ENCODE results near the gene SH2B3.

The SH2B3 gene

GRCh38 chr12:111409403-111409779 is 3.7 kb downstream of the SH2B3 start:
- no peak for DNase-seq (ENCODE audit: low read depth in 2 of 2)

DNA sequence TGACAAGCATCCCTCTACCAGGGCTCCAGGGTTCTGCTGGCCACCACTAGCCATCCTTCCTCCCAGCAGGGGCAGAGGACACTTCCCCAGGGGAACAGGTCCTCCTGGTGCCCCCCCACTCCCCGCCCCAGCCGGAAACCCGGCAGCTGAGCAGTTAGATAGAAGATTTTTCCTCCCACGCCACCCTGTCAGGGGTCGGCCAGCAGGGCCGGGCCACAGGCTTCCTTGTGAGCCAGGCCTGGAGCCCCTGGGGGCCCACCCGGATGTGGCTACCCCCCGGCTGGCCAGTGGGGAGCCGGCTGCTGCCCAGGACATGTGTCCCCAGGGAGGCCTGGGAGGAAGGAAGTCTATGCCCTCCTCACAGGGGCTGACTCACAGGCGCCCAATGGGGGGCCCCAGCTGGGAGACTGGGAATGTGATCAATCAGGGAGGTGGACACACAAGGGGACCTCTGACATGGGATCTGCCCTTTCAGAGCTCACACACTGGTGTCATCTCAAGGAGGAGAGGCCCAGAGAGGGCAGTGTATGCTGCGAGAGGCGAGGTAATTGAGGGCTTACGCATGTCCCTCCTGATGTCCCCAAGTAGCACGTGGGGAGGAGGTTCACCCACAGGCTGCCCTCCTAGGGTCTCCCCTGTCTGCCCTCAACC is 4.2 kb downstream of the SH2B3 start:
- no peak for DNase-seq (ENCODE audit: low read depth in 2 of 2)

DNA sequence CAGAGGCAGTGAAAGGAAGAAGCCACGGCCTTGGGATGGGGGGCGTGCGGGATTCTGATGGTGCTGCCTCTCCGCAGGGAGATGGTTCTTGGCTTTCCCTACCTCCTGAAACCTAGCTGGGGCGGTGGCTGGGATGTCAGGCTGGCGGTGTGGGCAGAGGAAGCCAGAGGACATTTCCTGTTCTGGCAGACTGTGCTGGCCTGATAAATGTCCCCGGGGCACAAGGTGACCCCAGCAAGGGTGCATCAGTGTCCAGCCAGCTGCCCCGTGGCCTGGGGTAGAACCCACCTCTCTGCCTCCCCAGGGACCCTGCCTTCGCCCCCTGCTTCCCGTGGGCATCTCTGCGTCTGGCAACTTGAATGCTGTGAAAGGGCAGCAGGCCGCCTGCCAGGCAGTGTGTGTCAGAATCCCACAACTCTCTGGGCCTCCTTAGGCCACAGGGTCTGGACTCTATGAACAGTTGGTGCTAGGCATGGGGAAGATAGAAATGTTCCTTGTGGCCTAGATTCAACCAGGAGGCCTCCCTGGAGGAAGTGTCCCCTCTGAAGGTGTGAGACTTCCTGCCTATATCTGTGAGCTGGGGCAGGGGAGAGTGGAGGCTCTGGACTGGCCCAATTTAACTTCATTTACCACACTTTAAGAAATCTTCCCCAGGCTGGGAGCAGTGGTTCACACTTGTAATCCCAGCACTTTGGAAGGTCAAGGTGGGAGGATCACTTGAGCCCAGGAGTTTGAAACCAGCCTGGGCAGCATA is 4.9 kb downstream of the SH2B3 start:
- no peak for DNase-seq (ENCODE audit: low read depth in 2 of 2)

GRCh38 chr12:111411185-111411764 is 5.6 kb downstream of the SH2B3 start:
- no peak for DNase-seq (ENCODE audit: low read depth in 2 of 2)

GRCh38 chr12:111412007-111412829 is 6.5 kb downstream of the SH2B3 start:
- DNase-seq (ENCODE audit: low read depth in 2 of 2): no peak

- DNase-seq (ENCODE audit: low read depth in 2 of 2): no peak
These were observed 7.2 kb downstream of the SH2B3 start for GRCh38 chr12:111412830-111413441.

GRCh38 chr12:111413442-111414086 is 7.8 kb downstream of the SH2B3 start:
- DNase-seq (ENCODE audit: low read depth in 2 of 2): no peak

DNA sequence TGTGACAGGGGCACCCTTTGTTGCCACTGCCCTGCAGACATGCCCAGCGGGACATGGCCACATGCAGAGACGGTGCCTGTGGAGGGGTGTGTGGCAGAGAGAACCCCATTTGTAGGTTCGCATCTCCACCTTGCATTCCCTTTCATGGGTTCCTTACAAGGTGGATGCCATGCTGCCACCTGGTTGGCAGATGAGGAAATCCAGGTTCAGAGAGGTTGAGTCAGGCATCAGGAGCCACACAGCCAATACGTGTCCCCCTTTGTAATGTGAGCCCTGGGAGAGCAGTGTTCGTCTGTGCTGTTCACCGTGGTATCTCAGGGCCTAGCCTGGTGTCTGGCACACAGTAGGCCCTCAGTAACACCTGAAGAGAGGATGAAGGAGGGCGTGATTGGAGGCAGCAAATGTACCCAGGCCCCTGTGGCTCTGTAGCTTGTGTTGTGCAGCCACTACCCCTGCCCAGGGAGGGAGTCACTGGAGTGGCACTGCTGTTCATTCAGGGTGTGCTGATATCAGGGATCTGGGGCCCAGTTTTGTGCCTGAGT is 9.1 kb downstream of the SH2B3 start:
- no peak for DNase-seq (ENCODE audit: low read depth in 2 of 2)

GRCh38 chr12:111417290-111417689 is 11.6 kb downstream of the SH2B3 start:
- no peak for DNase-seq (ENCODE audit: low read depth in 2 of 2)

DNA sequence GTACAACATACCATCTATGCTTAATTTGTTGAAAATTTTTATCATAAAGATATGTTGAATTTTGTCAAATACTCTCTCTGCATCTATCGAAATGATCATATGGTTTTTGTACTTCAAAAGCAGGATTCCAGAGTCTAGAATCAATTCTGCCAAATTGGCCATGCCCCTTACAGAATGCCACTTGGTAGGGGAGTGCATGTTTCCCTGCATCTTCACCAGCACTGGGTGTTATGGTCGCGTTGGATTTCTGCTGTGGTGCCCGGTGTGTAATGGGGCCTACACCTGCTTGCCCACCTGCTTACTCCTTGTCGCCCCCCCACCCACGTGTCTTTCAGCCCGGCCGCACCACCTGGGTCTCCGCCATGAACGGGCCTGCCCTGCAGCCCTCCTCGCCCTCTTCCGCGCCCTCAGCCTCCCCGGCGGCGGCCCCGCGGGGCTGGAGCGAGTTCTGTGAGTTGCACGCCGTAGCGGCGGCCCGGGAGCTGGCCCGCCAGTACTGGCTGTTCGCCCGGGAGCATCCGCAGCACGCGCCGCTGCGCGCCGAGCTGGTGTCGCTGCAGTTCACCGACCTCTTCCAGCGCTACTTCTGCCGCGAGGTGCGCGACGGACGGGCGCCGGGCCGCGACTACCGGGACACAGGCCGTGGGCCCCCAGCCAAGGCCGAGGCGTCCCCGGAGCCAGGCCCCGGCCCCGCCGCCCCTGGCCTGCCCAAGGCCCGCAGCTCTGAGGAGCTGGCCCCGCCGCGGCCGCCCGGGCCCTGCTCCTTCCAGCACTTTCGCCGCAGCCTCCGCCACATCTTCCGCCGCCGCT is 12.3 kb downstream of the SH2B3 start:
- no peak for DNase-seq (ENCODE audit: low read depth in 2 of 2)

GRCh38 chr12:111418594-111418880 is 12.8 kb downstream of the SH2B3 start:
- DNase-seq (ENCODE audit: low read depth in 2 of 2): no peak

GRCh38 chr12:111419784-111420183 is 14.1 kb downstream of the SH2B3 start:
- no peak for DNase-seq (ENCODE audit: low read depth in 2 of 2)

DNA sequence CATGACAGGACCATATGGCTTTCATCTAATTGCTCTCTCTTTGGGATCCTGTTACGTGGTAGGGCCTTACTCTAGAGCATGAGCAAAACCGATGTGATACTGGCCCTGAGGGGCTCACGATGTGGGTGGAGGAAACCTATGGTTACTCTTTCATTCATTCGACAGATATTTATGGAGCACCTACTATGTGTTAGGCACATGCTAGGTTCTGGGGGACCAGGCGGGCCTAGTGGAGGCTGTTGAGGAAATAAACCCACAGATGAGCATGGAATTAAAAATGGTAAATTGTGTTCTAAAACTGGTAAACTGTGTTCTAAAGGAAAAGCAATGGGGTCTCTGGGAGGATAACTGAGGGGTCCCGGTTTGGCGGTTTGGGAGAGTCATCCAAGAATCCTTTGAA is 14.8 kb downstream of the SH2B3 start:
- DNase-seq (ENCODE audit: low read depth in 2 of 2): no peak

- no peak for DNase-seq (ENCODE audit: low read depth in 2 of 2)
These were observed 18.6 kb downstream of the SH2B3 start for GRCh38 chr12:111424189-111424792.

DNA sequence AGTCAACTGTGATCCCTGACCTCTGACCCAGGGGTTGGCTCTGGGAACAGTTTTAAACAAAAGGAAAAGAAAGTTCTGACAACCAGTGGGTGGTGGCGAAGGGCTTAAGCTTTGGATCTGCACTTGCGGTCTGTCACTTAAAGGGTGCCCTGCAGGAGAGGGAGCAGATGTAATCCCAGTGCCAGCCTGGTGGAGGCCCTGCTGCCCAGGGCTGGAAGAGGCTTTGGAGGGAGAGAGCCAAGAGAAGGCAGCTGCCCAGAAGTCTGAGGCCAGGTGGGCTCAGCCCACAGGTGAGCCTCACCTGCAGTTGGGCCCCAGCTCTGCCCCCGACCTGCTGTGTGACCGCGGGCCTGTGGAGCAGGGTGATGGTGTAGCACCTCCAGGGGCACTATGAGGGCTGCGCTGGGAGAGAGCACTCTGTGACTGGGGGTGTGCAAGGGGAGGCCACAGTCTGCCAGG is 19.1 kb downstream of the SH2B3 start:
- no peak for DNase-seq (ENCODE audit: low read depth in 2 of 2)

DNA sequence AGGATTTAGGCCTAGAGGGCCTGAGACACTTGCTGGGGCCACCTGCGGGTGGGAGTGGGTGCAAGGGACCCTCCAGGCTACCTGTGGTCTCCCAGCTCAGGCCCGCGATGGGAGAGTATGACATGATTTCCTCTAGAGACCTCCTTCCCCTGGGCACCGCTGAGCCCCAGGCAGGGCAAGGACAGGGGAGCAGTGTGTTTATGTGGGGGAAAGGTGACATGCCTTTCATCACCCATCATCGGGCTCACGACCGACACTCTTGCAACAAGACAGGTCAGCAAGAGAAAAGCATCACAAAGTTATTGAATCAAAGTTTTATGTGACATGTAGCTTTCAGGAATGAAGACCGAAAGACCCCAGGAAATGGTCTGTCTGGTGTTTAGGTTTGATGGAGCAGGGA is 19.9 kb downstream of the SH2B3 start:
- DNase-seq (ENCODE audit: low read depth in 2 of 2): no peak

- no peak for DNase-seq (ENCODE audit: low read depth in 2 of 2)
These were observed 20.8 kb downstream of the SH2B3 start for GRCh38 chr12:111426344-111427185.

DNA sequence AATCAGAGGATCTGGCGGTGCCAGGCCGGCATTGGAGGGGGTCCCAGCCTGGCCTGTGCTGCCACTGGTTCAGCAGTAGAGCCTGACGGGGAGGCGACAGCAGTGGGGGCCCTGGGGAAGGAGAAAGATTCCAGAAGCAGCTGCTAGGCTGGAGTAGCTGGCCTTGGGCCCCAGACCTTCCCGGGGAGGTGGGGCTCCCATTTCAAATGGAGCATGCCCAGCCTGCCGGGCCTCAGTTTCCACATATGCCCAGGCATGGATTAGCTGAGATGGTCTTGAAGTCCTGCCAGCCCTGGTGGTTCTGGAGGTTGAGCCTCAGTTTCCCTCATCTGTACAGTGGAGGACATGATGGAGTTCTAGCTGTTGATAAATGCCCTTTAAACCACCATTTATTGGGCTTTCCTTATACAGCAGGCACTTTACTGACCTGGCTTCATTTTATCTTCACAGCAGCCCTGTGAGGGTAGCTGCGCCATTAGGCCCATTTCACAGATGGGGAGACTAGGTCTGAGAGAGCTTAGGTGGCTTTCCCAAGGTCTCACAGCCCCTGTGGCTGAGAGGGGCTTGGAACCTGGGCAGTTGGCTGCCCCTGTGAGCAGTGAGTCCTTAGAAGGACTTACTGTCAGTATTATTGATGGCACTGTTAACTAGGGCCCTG is 21.8 kb downstream of the SH2B3 start:
- no peak for DNase-seq (ENCODE audit: low read depth in 2 of 2)

All from stimulated activated CD8-positive, alpha-beta memory T cell treated with anti-CD3 and anti-CD28 coated beads, Interleukin-7, amount 100 ng/mL, for 1 hour (primary cell).